NCI-H2227 treated with DMSO at 0.1 percent for 48 hours (cell line): ENCODE measurements around the gene ANXA3.
A peak's percentile ranks its signal among the peaks of the same experiment; 100 is the strongest.

Experiments
- DNase-seq: peaks from one replicate; lab custom pipeline; 2025; lab: John Stamatoyannopoulos, UW

Gene ANXA3

DNA sequence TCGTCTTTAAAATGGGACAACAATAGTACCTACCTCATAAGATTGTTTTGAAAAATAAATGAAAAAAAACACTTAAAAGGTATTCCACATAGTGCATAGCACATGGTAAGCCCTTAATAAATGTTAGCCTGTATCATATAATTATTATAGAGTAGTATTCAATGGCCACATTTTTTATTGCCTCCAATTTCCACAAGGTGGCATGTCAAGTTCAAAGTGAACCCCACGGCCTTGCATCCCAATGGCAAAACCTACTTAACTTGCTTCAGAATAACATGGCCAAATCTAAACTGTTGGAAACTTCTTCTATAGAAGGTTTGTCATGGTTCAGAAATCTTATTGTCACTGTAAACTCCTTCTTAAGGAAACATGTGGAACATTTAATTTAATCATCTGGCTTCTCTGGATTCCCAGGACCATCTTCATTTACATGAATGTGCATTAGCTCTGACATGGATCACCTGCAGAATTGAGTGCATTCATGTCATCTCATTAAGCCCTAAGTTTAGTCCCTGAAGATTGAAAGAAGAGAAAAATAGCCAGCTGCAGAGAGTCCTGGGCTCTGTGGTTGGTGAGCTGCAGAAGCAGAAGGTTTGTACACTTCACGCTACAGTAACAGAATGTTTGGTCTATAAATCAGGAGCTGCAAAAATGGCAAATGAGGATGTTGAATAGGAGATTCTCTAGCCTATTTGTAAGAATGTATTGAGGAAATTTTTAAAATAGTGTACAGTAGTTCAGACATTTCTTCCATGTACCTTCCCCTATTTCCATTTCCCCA lies 61.0 kb downstream of the ANXA3 start:
- DNase-seq = no peak

- no peak for DNase-seq
Observed at GRCh38 chr4:78613522-78614321, 62.2 kb downstream of the ANXA3 start.

- no peak for DNase-seq
Observed at GRCh38 chr4:78616046-78616498, 64.5 kb downstream of the ANXA3 start.

- no peak for DNase-seq
Observed at GRCh38 chr4:78618436-78618835, 66.9 kb downstream of the ANXA3 start.

DNA sequence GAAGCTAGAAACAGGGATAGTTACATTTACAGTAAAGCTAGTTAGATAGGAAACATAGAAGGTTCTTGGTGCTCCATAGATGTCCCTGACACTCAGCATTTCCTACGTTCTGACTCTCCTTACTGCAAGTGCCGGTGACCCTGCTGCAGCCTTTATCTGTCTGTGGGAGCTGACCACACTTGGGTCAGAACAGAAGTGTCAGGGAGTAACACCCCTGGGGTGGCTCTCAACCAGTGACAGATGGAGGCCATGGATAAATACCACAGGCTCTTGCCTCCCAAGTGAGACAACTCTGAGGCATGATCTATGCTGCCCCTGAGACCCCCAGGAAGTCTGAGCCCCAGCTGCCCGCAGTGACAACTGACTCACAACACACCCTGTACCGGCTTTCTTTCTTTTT lies 69.8 kb downstream of the ANXA3 start:
- DNase-seq = no peak

GRCh38 chr4:78622253-78622979 lies 70.8 kb downstream of the ANXA3 start:
- DNase-seq = no peak

DNA sequence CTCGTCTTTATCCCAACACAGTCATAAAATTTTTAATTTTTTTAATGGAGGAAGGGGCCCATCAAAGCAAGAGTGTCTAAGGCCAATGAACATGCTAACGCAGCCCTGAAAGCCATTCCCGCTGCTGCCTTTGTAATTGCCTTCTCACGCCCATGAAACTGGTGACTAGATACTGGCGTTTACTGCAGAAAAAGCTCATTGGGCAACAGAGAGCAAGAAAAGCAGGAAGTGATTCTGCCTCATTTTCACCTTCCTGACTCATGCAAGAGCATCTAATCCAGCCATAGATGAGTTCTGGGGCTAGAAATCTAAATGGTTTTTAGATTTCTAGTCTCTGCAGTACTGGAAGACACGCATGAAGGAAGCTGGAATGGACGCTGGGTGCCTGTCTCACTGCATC lies 72.5 kb downstream of the ANXA3 start:
- DNase-seq = no peak

DNA sequence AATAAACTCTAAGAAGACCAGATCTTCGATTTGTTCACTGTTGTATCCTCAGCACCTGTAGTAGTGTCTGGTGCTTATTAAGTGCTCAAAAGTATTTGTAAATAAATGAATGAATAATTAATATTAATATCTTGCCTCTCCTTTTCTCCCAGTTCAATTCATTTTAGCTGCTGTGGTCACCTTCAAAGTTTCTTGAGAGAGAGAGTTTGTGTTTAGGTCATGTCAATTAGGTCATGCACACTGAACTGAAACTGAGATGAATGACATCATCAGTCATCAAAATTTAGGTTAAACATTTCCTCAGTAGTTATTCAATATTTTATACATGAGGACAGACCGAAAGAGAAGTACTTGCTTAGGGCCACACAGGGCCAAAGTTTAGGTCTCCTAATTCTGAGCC lies 73.5 kb downstream of the ANXA3 start:
- DNase-seq = no peak

DNA sequence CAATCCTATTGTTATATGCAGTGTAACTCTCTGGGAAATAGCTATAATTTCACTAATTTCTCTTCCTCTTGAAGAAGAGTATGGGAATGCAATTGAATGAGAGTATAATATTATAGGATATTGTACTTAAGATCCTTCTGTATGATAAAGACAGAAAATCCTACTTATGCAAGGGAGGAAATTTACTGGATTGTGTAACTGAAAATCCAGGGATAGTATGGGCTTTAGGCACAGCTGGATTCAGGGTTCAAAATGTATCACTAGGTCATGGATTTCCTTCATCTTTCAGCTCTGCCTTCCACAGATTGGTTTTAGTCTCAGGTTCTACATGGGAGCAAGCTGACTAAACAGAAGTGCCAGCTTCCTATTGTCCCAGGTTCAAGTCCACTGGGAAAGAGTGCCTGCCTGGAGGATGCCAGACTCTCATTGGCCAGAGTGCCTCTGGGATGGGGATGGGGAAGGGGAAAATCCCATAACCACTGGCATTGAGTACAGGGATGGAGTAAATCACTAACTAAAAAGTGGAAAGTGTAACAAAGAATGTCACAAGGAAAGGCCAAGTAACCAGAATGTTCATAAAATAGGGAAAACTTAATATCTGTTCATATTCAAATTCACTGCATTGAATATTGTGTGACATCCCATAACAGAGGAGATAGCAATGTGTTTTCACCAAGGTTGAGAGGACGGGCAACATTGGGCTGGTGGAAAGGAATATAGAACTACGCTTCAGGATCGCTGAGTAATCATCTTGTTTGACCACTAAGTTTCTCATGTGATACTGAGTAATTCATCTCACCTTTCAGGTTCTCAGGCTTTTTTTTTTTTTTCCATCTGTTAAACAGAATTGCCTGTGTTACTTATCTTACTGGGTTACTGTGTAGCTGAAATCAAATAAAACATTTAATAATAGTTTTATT lies 75.7 kb downstream of the ANXA3 start:
- DNase-seq = no peak

DNA sequence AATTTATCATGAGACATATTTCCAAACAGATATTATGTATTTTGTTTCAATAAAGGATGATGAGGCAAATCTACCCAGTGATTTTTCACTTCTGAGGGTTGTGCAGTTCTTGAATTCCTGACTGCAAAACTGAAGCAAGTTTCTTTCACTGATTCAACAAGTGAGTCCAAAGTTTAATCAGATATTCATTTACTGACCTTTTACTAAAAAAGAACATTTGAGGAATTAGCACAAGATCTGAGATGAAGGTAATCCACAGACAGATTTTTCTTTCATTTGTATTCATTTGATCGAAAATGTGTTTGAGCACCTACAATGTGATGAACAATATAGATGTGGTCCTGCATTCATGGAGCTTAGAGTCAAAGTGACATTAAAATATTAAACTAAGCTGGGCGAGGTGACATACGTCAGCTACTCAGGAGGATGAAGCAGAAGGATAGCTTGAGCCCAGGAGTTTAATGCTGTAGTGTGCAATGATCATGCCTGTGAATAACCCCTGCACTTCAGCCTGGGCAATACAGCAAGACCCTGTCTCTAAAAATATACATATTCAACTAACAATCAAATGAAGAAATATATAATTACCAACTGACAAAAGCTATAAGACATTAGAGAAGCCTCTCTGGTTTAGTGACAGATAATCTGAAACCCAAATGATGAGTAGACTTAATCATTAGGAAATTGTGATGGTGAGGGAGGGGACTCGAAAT lies 76.6 kb downstream of the ANXA3 start:
- DNase-seq = no peak

- DNase-seq = no peak
Observed at GRCh38 chr4:78629991-78630541, 78.5 kb downstream of the ANXA3 start.

DNA sequence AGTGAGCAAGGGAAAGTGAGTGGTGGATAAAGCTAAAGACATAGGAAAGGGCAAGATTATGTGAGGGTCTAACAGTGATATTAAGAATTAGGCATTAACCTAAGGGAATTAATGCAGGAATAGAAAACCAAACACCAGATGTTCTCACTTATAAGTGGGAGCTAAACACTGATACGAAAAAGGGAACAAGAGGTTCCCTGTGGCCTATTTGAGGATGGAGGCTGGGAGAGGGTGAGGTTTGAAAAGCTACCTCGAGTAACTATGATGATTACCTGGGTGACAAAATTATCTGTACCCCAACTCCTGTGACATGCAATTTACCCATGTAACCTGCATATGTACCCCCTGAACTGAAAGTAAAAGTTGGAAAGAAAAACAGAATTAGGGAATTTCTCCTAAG lies 79.0 kb downstream of the ANXA3 start:
- no peak for DNase-seq

DNA sequence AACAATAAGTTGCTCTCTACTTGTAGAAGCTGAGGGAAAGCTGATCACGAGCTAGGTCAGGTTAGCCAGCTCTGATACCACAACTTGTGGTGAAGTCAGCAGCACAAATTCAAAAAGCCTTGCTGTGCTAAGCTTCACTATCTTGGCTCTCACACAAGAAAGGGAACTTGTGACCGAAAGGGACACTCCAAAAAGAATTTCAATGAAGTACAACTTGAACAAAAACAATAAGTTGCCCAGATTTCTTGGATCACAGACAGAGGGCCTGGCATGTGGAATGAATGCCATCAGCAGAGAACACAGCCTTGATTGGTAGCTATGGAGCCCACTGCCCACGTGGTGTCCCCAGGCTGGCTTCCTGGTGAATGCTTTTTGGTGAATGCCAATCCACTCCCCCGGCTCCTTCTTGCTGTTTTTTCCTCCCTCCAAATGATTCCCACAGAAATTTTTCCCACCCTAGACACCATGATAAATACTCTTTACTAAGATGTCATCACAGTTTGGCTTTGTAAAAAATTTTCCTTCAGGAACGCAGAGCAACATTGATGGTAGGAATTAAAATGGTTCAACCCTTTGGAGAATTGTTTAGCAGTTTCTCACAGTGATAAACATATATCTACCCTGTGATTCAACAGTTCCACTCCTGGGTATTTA lies 82.6 kb downstream of the ANXA3 start:
- no peak for DNase-seq

DNA sequence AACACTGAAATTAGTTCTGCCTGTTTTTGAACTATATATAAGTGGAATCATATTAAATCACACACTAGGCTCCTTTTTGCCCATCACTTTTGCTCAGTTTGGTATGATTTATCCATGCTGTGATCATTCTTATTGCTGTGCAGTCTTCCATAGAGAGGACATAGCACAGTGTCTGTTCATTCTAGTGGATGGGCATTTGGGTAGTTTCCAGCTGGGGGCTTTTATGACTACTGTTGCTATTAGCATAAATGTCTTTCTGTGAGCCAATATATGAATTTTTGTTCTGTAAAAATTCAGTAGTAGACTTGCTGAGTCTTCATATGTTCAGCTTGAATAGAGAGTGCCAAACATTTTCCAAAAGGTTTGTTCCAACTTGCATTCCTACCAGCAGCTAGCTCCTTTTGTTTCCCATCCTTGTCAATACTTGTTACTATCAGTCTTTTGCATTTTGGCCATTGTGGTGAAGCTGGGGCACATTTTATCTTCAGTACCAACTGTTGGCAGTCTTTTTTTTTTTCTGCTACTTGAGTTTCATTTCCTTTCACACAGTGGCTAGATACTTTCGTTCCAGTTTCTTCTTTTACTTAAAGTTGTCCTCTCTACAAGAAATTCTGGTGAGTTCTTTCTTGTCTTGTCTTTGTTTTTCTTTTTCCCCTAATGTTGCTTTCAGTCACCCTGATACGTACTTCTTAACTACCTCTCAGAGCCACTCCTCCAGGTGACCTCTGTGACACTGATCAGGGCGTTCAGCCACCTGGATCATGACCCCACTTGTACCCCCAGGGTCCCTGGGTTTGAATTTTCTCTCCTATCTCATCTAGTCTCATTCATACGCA lies 87.0 kb downstream of the ANXA3 start:
- no peak for DNase-seq

DNA sequence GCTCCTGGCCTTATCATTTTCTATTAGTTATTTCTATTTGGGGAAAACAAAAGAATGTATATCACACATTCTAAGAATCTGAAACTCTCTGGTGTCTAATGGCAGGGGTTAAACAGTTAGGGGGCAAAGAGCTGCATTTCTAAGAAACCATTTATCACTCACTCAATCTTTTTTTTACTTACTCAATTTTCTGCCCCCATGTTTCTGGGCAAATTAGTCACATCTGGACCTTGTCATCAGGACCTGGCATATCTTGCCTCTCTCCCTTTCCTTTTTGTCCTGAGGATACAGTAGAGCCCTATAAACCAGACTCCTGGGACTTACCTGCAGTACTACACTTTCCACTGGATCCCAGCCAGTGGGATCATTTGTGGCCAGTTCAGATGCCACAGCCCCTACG lies 89.1 kb downstream of the ANXA3 start:
- DNase-seq = no peak

GRCh38 chr4:78642934-78643333 lies 91.4 kb downstream of the ANXA3 start:
- no peak for DNase-seq

- no peak for DNase-seq
Observed at GRCh38 chr4:78644063-78644691, 92.6 kb downstream of the ANXA3 start.

DNA sequence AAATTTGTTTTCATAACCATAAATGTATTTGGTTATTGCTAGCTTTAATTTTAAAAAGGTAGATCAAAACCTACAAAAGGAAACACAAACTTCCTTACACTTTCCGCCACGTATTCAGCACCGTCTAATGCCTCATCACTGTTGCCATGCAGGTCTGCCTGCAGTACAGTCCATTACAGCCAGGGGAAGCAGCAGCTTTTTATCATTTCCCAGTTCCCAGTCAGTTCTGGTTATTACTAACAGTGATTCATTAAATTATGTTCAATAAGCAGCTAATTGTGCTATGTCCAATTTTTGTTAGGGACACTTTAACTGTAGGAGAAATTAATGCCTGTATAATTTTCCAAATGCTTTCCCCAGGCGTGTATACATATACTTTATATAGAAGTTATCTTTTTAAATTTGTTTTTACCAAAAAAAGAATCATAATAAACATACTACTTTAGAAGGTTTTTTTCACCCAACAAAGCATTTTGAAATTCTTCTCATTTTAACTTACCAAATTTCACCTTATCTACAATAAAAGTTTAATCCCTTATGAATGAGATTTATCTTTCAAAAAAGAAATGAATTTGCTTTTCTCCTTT lies 93.3 kb downstream of the ANXA3 start:
- DNase-seq = peak; percentile 24
